ENCODE measurements around the gene AGBL1.

GRCh38 chr15:86155551-86155950, 75.9 kb downstream of the AGBL1 start:
- TF ChIP-seq CTCF (IDR thresholded peaks at IDR 0.05) (no peak), POLR2A (IDR thresholded peaks at IDR 0.05) (no peak)

All from right lobe of liver (tissue), 4 donors.